ENCODE data around the gene FADS2. TPM values are rescaled to one million over a fixed set of nuclear protein-coding genes. Genes with fewer than 3 reads are reported as not detected.

The FADS2 gene
- total RNA-seq, 1 experiment from 2014 or later = 423 TPM

DNA sequence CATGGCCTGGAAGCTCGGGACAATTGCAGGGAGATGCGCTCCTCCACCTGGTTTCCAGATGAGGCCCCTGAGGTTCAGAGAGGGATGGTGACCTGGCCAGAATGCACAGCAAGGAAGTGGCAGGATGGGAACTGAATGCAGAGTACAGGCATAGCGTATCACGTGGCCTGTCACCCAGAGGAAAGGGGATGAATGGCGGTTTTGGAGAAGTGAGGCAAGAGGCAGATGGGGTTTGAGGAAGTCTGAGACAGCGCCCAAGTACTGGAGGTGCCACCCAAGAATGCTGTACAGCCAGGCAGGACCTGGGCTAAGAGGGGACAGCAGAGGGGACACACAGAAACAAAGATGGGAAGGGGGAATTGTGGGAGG lies 84.4 kb downstream of the FADS2 start:
- no peak for ATAC-seq
- CTCF ChIA-PET = interaction anchor here (1.7 to 6.2 kb wide), 3 partner anchors 8 to 14 kb away, joined by 6 to 99 read pairs (median 52); no protein-coding TSS in a partner anchor

GRCh38 chr11:61912991-61913698 lies 85.0 kb downstream of the FADS2 start:
- H3K4me1 Mint-ChIP-seq = peaks cover 25% of the 10 kb centered on the region
- TF ChIP-seq E2F1 (CRISPR knock-in tag; IDR thresholded peaks at IDR 0.05) = no peak
- no peak for TF ChIP-seq ESRRA (CRISPR knock-in tag; IDR thresholded peaks at IDR 0.05; ENCODE audit: borderline replicate concordance)
- no peak for TF ChIP-seq ATF3 (CRISPR knock-in tag; conservative IDR thresholded peaks at IDR 0.05)
- no peak for TF ChIP-seq NR2C2 (CRISPR knock-in tag; IDR thresholded peaks at IDR 0.05)
- TF ChIP-seq ZNF425 (CRISPR knock-in tag; conservative IDR thresholded peaks at IDR 0.05) = no peak
- TF ChIP-seq, protein P1, sequence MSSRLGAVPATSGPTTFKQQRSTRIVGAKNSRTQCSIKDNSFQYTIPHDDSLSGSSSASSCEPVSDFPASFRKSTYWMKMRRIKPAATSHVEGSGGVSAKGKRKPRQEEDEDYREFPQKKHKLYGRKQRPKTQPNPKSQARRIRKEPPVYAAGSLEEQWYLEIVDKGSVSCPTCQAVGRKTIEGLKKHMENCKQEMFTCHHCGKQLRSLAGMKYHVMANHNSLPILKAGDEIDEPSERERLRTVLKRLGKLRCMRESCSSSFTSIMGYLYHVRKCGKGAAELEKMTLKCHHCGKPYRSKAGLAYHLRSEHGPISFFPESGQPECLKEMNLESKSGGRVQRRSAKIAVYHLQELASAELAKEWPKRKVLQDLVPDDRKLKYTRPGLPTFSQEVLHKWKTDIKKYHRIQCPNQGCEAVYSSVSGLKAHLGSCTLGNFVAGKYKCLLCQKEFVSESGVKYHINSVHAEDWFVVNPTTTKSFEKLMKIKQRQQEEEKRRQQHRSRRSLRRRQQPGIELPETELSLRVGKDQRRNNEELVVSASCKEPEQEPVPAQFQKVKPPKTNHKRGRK (CRISPR knock-in tag; IDR thresholded peaks at IDR 0.05; ENCODE audit: borderline replicate concordance) = no peak
- no peak for TF ChIP-seq EMX1 (CRISPR knock-in tag; IDR thresholded peaks at IDR 0.05)
- no peak for TF ChIP-seq ELF4 (CRISPR knock-in tag; IDR thresholded peaks at IDR 0.05; ENCODE audit: low read depth)
- TF ChIP-seq TP53 (CRISPR knock-in tag; IDR thresholded peaks at IDR 0.05) = no peak
- TF ChIP-seq SP1 (CRISPR knock-in tag; conservative IDR thresholded peaks at IDR 0.05) = no peak
- TF ChIP-seq JAZF1 (CRISPR knock-in tag; IDR thresholded peaks at IDR 0.05) = no peak
- no peak for TF ChIP-seq JUN (CRISPR knock-in tag; IDR thresholded peaks at IDR 0.05)

More for the DNA sequence above, 84.4 kb downstream of the FADS2 start:
- peak; percentile 2 for DNase-seq (ENCODE audit: low spot score)
- Mint-ChIP-seq H3K27me3 (ENCODE audit: low read depth) (peaks cover 17% of the 10 kb centered on the region), H3K36me3 (no peaks in the 10 kb centered on the region), H3K4me1 (peaks cover 19% of the 10 kb centered on the region), H3K9me3 (no peaks in the 10 kb centered on the region), H3K4me3 (no peak overlapping the region), H3K27ac (no peak overlapping the region; the same call in 1 of the 2 replicates)
- POLR2A ChIA-PET = no interaction called here
- TF ChIP-seq, protein P2, sequence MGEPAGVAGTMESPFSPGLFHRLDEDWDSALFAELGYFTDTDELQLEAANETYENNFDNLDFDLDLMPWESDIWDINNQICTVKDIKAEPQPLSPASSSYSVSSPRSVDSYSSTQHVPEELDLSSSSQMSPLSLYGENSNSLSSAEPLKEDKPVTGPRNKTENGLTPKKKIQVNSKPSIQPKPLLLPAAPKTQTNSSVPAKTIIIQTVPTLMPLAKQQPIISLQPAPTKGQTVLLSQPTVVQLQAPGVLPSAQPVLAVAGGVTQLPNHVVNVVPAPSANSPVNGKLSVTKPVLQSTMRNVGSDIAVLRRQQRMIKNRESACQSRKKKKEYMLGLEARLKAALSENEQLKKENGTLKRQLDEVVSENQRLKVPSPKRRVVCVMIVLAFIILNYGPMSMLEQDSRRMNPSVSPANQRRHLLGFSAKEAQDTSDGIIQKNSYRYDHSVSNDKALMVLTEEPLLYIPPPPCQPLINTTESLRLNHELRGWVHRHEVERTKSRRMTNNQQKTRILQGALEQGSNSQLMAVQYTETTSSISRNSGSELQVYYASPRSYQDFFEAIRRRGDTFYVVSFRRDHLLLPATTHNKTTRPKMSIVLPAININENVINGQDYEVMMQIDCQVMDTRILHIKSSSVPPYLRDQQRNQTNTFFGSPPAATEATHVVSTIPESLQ (CRISPR knock-in tag; IDR thresholded peaks at IDR 0.05) = no peak
- no peak for TF ChIP-seq ARID4B (CRISPR knock-in tag; IDR thresholded peaks at IDR 0.05; ENCODE audit: borderline replicate concordance)
- TF ChIP-seq MLX (CRISPR knock-in tag; IDR thresholded peaks at IDR 0.05) = no peak

More at GRCh38 chr11:61912991-61913698, 85.0 kb downstream of the FADS2 start:
- Mint-ChIP-seq H3K9me3 (no peaks in the 10 kb centered on the region), H3K36me3 (no peaks in the 10 kb centered on the region), H3K27ac (no peak overlapping the region; the same call in 1 of the 2 replicates), H3K27me3 (ENCODE audit: low read depth) (peaks cover 24% of the 10 kb centered on the region), H3K4me3 (no peak overlapping the region)
- no peak for ATAC-seq
- peak; percentile 17 for DNase-seq (ENCODE audit: low spot score)
- ChIA-PET POLR2A (no interaction called here), CTCF (interaction anchor here (1.7 to 5.5 kb wide), 2 partner anchors 9 to 14 kb away, joined by 6 to 52 read pairs; no protein-coding TSS in a partner anchor)

Data from WTC11 (cell line).